ENCODE measurements around the gene CYB561D1.

- TF ChIP-seq CTCF (IDR thresholded peaks at IDR 0.05) (no peak), POLR2A (IDR thresholded peaks at IDR 0.05) (no peak), EP300 (IDR thresholded peaks at IDR 0.05) (no peak)
These were observed 39.3 kb upstream of the CYB561D1 start for GRCh38 chr1:109454497-109455133.
